Testis (tissue), 3 donors: ENCODE data around the gene BEND3. TPM values are rescaled to one million over a fixed set of nuclear protein-coding genes. Genes with fewer than 3 reads are reported as not detected.

Source experiments
- DNase-seq: peaks from one replicate; pipeline ENCODE4 v3.0.0-alpha.2; 2019
- H3K27ac ChIP-seq, 2 donors: fragments of 200-600 bp; sonication (generic); one replicate each; pipeline ENCODE4 v1.5.1; 2019
- H3K27me3 ChIP-seq: fragments of 200-600 bp; sonication (generic); one replicate; pipeline ENCODE4 v1.5.1; 2019
- H3K36me3 ChIP-seq: fragments of 200-600 bp; sonication (generic); one replicate; pipeline ENCODE4 v1.5.1; 2017; ENCODE audit warnings: low read depth; ENCODE audit errors: missing control alignments
- H3K4me1 ChIP-seq: fragments of 200-600 bp; sonication (generic); one replicate; pipeline ENCODE4 v1.5.1; 2019
- H3K4me3 ChIP-seq, 2 donors: fragments of 200-600 bp; sonication (generic); one replicate each; pipeline ENCODE4 v1.5.1; 2017 to 2019
- H3K9me3 ChIP-seq: fragments of 200-600 bp; sonication (generic); one replicate; pipeline ENCODE4 v1.5.1; 2017
- POLR2A ChIP-seq: fragments of 450-650 bp; IDR thresholded peaks from one replicate; pipeline ENCODE4 v1.6.1; 2017; ENCODE audit warnings: antibody characterized with exemption, mild to moderate bottlenecking, moderate library complexity
- WGBS, 2 donors: methylation state at CpG; one replicate each; pipeline ENCODE4 v1.1.5; 2018; 5-methylcytosine and 5-hydroxymethylcytosine counted together
- intact Hi-C: fragments of 100-400 bp; cut with DNase I; formaldehyde crosslinking; loops from one replicate; pipeline ENCODE4 v1.15.1; 2023; ENCODE audit warnings: low total_unique reads
- polyA plus RNA-seq: library from polyadenylated mRNA; stranded (reverse); fragments of 350-450 nt; fragmentation: Illumina TruSeq; extraction: RNeasy Lipid Tissue Mini Kit (QIAGEN cat#74804); gene quantifications from one replicate; pipeline ENCODE4 v1.2.3, GENCODE V29; 2014; ENCODE audit warnings: low read depth, low replicate concordance; ENCODE audit not compliant: insufficient read depth
- total RNA-seq, 2 donors: library from RNA; depleted of rRNA; stranded (reverse); fragments of >200 nt; gene quantifications; one replicate each; pipeline ENCODE4 v1.2.3, GENCODE V29; 2016
- TF ChIP-seq, protein P1 (sequence below), 3 experiments: fragments of 450-650 bp in 2 of 3; fragments of 200-600 bp in 1 of 3; sonication (generic) in 1 of 3; IDR thresholded peaks; one replicate each; pipeline ENCODE4 v1.5.1; 2016 to 2019; ENCODE audit warnings: antibody characterized with exemption in 3 of 3, mild to moderate bottlenecking in 2 of 3, moderate library complexity in 1 of 3

The BEND3 gene
- total and polyA plus RNA-seq, 3 donors from 2014 or later: 3.7 to 7.6 (median 6.9) TPM

- no peak overlapping the region for H3K4me3 ChIP-seq
- DNase-seq: no peak
- H3K36me3 ChIP-seq: no peaks in the 10 kb centered on the region
- no peaks in the 10 kb centered on the region for H3K9me3 ChIP-seq
- H3K27ac ChIP-seq: no peak overlapping the region
- H3K4me1 ChIP-seq: no peaks in the 10 kb centered on the region
- no peaks in the 10 kb centered on the region for H3K27me3 ChIP-seq
- intact Hi-C loops: no loop called here
- 83 to 87% methylated on average over 2 of the region's 2 CpGs for WGBS, 2 donors
- TF ChIP-seq, protein P1, sequence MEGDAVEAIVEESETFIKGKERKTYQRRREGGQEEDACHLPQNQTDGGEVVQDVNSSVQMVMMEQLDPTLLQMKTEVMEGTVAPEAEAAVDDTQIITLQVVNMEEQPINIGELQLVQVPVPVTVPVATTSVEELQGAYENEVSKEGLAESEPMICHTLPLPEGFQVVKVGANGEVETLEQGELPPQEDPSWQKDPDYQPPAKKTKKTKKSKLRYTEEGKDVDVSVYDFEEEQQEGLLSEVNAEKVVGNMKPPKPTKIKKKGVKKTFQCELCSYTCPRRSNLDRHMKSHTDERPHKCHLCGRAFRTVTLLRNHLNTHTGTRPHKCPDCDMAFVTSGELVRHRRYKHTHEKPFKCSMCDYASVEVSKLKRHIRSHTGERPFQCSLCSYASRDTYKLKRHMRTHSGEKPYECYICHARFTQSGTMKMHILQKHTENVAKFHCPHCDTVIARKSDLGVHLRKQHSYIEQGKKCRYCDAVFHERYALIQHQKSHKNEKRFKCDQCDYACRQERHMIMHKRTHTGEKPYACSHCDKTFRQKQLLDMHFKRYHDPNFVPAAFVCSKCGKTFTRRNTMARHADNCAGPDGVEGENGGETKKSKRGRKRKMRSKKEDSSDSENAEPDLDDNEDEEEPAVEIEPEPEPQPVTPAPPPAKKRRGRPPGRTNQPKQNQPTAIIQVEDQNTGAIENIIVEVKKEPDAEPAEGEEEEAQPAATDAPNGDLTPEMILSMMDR (IDR thresholded peaks at IDR 0.05): no peak
- no peak for TF ChIP-seq POLR2A
Observed at GRCh38 chr6:107128577-107128976, 13.3 kb upstream of the BEND3 start.

GRCh38 chr6:107128175-107128574 lies 12.9 kb upstream of the BEND3 start:
- no peak for TF ChIP-seq POLR2A
- TF ChIP-seq, protein P1 (IDR thresholded peaks at IDR 0.05): no peak
- intact Hi-C loops: no loop called here
- WGBS, 2 donors: 94 to 98% methylated on average over 1 of the region's 1 CpG
- no peaks in the 10 kb centered on the region for H3K36me3 ChIP-seq
- H3K4me1 ChIP-seq: no peaks in the 10 kb centered on the region
- DNase-seq: no peak
- H3K27ac ChIP-seq: no peak overlapping the region
- no peaks in the 10 kb centered on the region for H3K9me3 ChIP-seq
- no peaks in the 10 kb centered on the region for H3K27me3 ChIP-seq
- no peak overlapping the region for H3K4me3 ChIP-seq

DNA sequence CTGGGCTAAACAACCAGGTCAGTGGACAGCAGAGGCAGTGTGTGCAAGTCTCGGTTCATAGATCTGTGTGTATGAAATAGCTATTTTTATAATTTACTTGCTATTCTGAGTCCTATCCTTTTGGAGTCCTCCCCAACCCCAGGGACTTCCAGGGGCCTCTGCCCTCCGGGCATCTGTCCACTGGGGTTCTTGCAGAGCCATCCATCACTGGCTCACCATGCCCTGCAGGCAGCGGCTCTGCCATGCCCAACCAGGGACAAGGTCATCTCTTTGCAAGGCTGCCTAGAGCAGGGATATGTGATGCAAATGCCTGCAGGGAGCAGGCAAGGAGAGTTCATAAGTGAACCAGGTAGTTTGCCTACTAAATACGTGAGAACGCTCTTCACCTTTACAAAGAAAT lies 10.5 kb upstream of the BEND3 start:
- WGBS, 2 donors: 89% methylated on average over 5 of the region's 5 CpGs
- Histone ChIP-seq H3K27me3 (no peaks in the 10 kb centered on the region), H3K4me1 (no peaks in the 10 kb centered on the region), H3K4me3 (no peak overlapping the region), H3K27ac (no peak overlapping the region), H3K9me3 (no peaks in the 10 kb centered on the region), H3K36me3 (no peaks in the 10 kb centered on the region)
- no peak for TF ChIP-seq POLR2A
- TF ChIP-seq, protein P1 (IDR thresholded peaks at IDR 0.05): no peak
- no peak for DNase-seq
- intact Hi-C loops: no loop called here

DNA sequence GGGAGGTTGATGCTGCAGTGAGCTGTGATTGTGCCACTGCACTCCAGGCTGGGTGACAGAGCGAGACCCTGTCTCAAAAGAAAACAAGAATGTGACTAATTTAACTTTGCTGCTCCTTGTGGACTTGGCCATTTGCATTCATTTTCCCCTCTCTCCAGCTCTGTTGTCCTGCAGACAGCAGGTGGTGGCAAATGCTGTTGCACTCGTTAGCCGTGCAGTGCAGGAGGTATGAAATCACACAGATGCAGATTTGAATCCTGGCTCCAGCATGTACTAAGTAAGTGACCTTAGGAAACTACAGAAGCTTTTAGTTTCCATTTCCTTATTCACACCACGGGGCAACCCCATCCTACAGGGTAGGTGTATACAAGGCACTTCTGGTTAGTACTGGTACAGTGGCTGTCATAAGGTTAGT lies 9.6 kb upstream of the BEND3 start:
- DNase-seq: no peak
- WGBS, 2 donors: 64 to 75% methylated on average over 4 of the region's 4 CpGs
- TF ChIP-seq, protein P1 (IDR thresholded peaks at IDR 0.05): no peak
- no peak for TF ChIP-seq POLR2A
- Histone ChIP-seq H3K27me3 (no peaks in the 10 kb centered on the region), H3K27ac (no peak overlapping the region), H3K36me3 (no peaks in the 10 kb centered on the region), H3K9me3 (no peaks in the 10 kb centered on the region), H3K4me1 (no peaks in the 10 kb centered on the region), H3K4me3 (no peak overlapping the region)
- intact Hi-C loops: no loop called here

- no peaks in the 10 kb centered on the region for H3K4me1 ChIP-seq
- H3K4me3 ChIP-seq: no peak overlapping the region
- no peaks in the 10 kb centered on the region for H3K27me3 ChIP-seq
- no peak for DNase-seq
- 95 to 96% methylated on average over 6 of the region's 6 CpGs for WGBS, 2 donors
- intact Hi-C loops: no loop called here
- H3K36me3 ChIP-seq: no peaks in the 10 kb centered on the region
- no peaks in the 10 kb centered on the region for H3K9me3 ChIP-seq
- H3K27ac ChIP-seq: no peak overlapping the region
- TF ChIP-seq POLR2A: no peak
- TF ChIP-seq, protein P1 (IDR thresholded peaks at IDR 0.05): no peak
Observed at GRCh38 chr6:107123501-107123900, 8.2 kb upstream of the BEND3 start.
